K562 treated with DMSO at 1 percent for 4 hours (cell line): ENCODE measurements around the gene KIRREL3. TPM values are rescaled to one million over a fixed set of nuclear protein-coding genes. Genes with fewer than 3 reads are reported as not detected.

ENCODE experiments used
- total RNA-seq: library from RNA; unstranded; fragments of 300-600 nt; gene quantifications from 2 replicates; pipeline ENCODE4 v1.2.3, GENCODE V29; 2022; ENCODE audit not compliant: insufficient read depth

Gene KIRREL3
- total RNA-seq = not detected in 2 replicates

DNA sequence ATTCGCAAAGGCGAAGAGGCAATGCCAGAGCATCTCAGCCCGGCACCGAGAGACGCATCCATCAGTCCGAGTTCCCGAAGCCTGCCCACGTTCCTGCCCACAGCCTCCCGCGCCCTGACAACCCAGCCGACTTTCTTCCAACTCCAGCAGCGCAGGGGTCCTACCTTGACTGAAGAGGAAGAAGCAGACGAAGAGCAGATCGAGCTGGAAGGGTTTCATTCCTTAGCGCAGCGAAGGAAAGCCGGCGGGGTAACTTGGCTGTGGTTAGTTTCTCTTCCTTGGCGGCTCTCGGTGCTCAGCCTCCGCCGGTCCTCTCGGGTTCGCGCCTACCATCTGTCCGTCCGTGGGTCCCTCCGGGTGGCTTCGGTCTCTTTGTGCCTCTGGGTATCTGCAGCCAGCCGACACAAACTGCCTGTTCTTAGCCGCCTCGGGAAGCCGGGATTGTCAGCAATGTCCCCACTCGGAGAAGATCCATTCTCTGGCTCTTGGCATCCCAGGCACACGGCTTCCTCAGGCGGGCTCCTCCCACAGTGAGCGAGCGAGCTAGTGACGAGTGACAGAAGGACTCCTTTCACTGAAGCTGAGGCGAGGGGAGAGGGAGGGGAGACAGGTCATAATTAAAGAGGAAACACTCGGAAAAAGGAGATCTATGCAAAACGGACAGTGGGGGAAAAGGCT lies at the start of gene KIRREL3:
Gene KIRREL3 (minus strand): TSS at position 480 of the 678 bp plus-strand sequence.

